GM23338 (cell line): ENCODE results near the gene NF1. TPM values are rescaled to one million over a fixed set of nuclear protein-coding genes. Genes with fewer than 3 reads are reported as not detected.
"Not testable (repeated sequence)": the region's sequence is repeated elsewhere in the genome, so short reads cannot be mapped to it uniquely, and the experiment has no call there.

Source experiments
- ATAC-seq: fragments of 200-7000 bp; cut with Tn5 transposase; 3 replicates; pipeline ENCODE4 v1.9.1; 2020
- DNase-seq: peaks from one replicate; pipeline ENCODE4 v3.0.0-alpha.2; 2015; ENCODE audit warnings: low spot score
- H2AFZ ChIP-seq: fragments of 200-600 bp; sonication (generic); 2 replicates; pipeline ENCODE4 v1.8.0; 2016; ENCODE audit warnings: antibody characterized with exemption, mild to moderate bottlenecking, moderate library complexity
- H3F3A ChIP-seq: fragments of 200-600 bp; sonication (generic); replicated peaks from 2 replicates; pipeline ENCODE4 v1.8.0; 2017; ENCODE audit warnings: antibody characterized with exemption, mixed run types, low read depth
- H3K27ac ChIP-seq: fragments of 200-600 bp; sonication (generic); 2 replicates; pipeline ENCODE4 v1.6.1; 2016; ENCODE audit warnings: low read depth
- H3K27me3 ChIP-seq: fragments of 200-600 bp; sonication (generic); 2 replicates; pipeline ENCODE4 v1.8.0; 2016; ENCODE audit warnings: mild to moderate bottlenecking, mixed run types, moderate library complexity; ENCODE audit not compliant: insufficient read depth
- H3K36me3 ChIP-seq: fragments of 200-600 bp; sonication (generic); 2 replicates; pipeline ENCODE4 v1.8.0; 2016; ENCODE audit warnings: mild to moderate bottlenecking; ENCODE audit not compliant: insufficient read depth
- H3K4me1 ChIP-seq: fragments of 200-600 bp; sonication (generic); 2 replicates; pipeline ENCODE4 v1.8.0; 2016; ENCODE audit warnings: mild to moderate bottlenecking, moderate library complexity; ENCODE audit not compliant: insufficient read depth
- H3K4me2 ChIP-seq: fragments of 200-600 bp; sonication (generic); 2 replicates; pipeline ENCODE4 v1.7.1; 2017; ENCODE audit warnings: mixed run types
- H3K4me3 ChIP-seq: fragments of 200-600 bp; sonication (generic); 2 replicates; pipeline ENCODE4 v1.6.1; 2016; ENCODE audit warnings: mixed run types
- H3K79me2 ChIP-seq: fragments of 200-600 bp; sonication (generic); replicated peaks from 2 replicates; pipeline ENCODE4 v1.8.0; 2017; ENCODE audit warnings: mild to moderate bottlenecking; ENCODE audit not compliant: insufficient read depth
- H3K9me2 ChIP-seq: fragments of 200-600 bp; sonication (generic); 2 replicates; pipeline ENCODE4 v1.8.0; 2017; ENCODE audit not compliant: insufficient read depth
- H4K20me1 ChIP-seq: fragments of 200-600 bp; sonication (generic); replicated peaks from 2 replicates; pipeline ENCODE4 v1.8.0; 2017; ENCODE audit warnings: mild to moderate bottlenecking; ENCODE audit not compliant: insufficient read depth
- H3K27ac Mint-ChIP-seq: 2 replicates; pipeline ENCODE4 v1.8.0; 2020; ENCODE audit warnings: inconsistent platforms, mild to moderate bottlenecking, moderate library complexity, mixed read lengths
- H3K27me3 Mint-ChIP-seq: 3 replicates; pipeline ENCODE4 v1.8.0; 2022; ENCODE audit warnings: low read depth, mild to moderate bottlenecking, moderate library complexity, mixed read lengths, inconsistent platforms; ENCODE audit not compliant: insufficient read depth, poor library complexity
- H3K36me3 Mint-ChIP-seq: 3 replicates; pipeline ENCODE4 v1.8.0; 2021; ENCODE audit warnings: low read depth, mild to moderate bottlenecking, inconsistent platforms, moderate library complexity, mixed read lengths
- H3K4me1 Mint-ChIP-seq: 3 replicates; pipeline ENCODE4 v1.8.0; 2020; ENCODE audit warnings: mild to moderate bottlenecking, inconsistent platforms, mixed read lengths
- H3K4me3 Mint-ChIP-seq: 3 replicates; pipeline ENCODE4 v1.8.0; 2021; ENCODE audit warnings: moderate library complexity, mild to moderate bottlenecking, inconsistent platforms, mixed read lengths
- H3K9me3 Mint-ChIP-seq: 3 replicates; pipeline ENCODE4 v1.8.0; 2020; ENCODE audit warnings: moderate library complexity, mild to moderate bottlenecking, inconsistent platforms, mixed read lengths
- EZH2 ChIP-seq: fragments of 200-600 bp; sonication (generic); IDR thresholded peaks from one replicate; pipeline ENCODE4 v1.8.0; 2017; ENCODE audit warnings: antibody characterized with exemption, mild to moderate bottlenecking, low read depth; ENCODE audit not compliant: unreplicated experiment
- JUNB ChIP-seq: IDR thresholded peaks from one replicate; pipeline ENCODE4 v1.6.1; 2016; ENCODE audit warnings: antibody characterized with exemption; ENCODE audit not compliant: unreplicated experiment
- ZNF114 ChIP-seq: fragments of 250-450 bp; sonication (Bioruptor Pico); IDR thresholded peaks from 2 replicates; pipeline ENCODE4 v1.5.0; 2020; ENCODE audit warnings: mild to moderate bottlenecking, moderate library complexity
- polyA plus RNA-seq: library from polyadenylated mRNA; unstranded; fragments of >200 nt; fragmentation: Nextera tagmentation; extraction: Ambion mirVana; gene quantifications from 2 replicates; pipeline ENCODE4 v1.2.1, GENCODE V29; 2016
- total RNA-seq: library from RNA; depleted of rRNA; stranded (reverse); fragments of >200 nt; shearing (Covaris generic); gene quantifications from 2 replicates; pipeline ENCODE4 v1.2.3, GENCODE V29; 2014
- TF ChIP-seq, protein P1 (sequence below): IDR thresholded peaks from 2 replicates; pipeline ENCODE4 v1.6.1; 2016; ENCODE audit warnings: antibody characterized with exemption
- TF ChIP-seq, protein P2 (sequence below): IDR thresholded peaks from one replicate; pipeline ENCODE4 v1.6.1; 2018; ENCODE audit warnings: antibody characterized with exemption; ENCODE audit not compliant: unreplicated experiment
- TF ChIP-seq, protein P3 (sequence below): fragments of 250-450 bp; sonication (Bioruptor Pico); IDR thresholded peaks from 2 replicates; pipeline ENCODE4 v1.5.0; 2020; ENCODE audit warnings: mild to moderate bottlenecking, moderate library complexity

Gene NF1
- total and polyA plus RNA-seq, 2 experiments from 2014 or later = 16.3 to 49.7 TPM

DNA sequence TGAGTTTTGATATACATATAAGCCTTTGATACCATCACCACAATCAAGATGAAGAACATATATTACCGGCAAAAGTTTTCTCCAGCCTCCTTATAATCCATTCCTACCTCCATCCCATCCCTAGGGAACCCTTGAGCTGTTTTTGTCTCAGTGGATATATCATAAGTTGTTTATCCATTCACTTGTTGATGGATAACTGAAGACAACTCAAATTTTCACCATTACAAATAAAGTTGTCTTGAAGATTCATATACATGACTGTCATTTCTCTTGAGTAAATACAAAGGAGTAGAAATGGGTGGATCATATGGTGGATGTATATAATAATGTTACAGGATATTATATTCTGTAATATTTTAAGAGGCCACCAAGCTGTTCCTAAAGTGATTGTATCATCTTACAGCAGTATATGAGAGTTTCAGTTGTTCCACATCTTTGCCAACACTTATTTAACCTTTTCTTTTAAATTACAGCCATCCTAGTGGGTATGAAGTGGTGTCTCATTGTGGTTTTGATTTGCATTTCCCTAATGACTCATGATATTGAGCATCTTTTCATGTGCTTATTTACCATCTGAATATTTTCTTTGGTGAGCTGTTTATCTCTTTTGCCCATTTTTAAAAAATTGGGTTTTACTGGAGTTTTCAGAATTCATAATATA, 17.4 kb downstream of the NF1 start (continued):
- TF ChIP-seq, protein P1, sequence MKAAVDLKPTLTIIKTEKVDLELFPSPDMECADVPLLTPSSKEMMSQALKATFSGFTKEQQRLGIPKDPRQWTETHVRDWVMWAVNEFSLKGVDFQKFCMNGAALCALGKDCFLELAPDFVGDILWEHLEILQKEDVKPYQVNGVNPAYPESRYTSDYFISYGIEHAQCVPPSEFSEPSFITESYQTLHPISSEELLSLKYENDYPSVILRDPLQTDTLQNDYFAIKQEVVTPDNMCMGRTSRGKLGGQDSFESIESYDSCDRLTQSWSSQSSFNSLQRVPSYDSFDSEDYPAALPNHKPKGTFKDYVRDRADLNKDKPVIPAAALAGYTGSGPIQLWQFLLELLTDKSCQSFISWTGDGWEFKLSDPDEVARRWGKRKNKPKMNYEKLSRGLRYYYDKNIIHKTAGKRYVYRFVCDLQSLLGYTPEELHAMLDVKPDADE = no peak

DNA sequence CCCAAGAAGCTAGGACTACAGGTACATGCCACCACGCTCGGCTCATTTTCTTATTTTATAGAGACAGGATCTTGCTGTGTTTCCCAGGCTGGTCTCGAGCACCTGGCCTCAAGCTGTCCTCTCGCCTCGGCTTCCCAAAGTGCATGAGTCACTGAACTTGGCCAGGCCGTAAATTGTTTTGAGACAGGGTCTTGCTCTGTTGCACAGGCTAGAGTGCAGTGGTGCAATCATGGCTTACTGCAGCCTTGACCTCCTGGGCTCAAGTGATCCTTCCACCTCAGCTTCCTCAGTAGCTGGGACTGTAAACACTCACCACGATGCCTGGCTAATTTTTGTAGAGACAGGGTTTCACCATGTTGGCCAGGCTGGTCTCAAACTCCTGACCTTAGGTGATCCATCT, 18.6 kb downstream of the NF1 start:
- H3K4me2 ChIP-seq, H3K36me3 ChIP-seq, H3K27me3 ChIP-seq, H3K4me3 ChIP-seq, H3K9me2 ChIP-seq, DNase-seq, ATAC-seq, H3F3A ChIP-seq, H2AFZ ChIP-seq, H3K4me3 Mint-ChIP-seq, H3K27me3 Mint-ChIP-seq, H3K27ac ChIP-seq, H4K20me1 ChIP-seq, H3K36me3 Mint-ChIP-seq, H3K9me3 Mint-ChIP-seq: not testable (repeated sequence)
- H3K27ac Mint-ChIP-seq = peak overlapping the region; percentile 76
- Histone ChIP-seq H3K79me2 (peaks cover 41% of the 10 kb centered on the region), H3K4me1 (peaks cover 22% of the 10 kb centered on the region; the same call in 1 of the 2 replicates)
- H3K4me1 Mint-ChIP-seq = peaks cover 33% of the 10 kb centered on the region

DNA sequence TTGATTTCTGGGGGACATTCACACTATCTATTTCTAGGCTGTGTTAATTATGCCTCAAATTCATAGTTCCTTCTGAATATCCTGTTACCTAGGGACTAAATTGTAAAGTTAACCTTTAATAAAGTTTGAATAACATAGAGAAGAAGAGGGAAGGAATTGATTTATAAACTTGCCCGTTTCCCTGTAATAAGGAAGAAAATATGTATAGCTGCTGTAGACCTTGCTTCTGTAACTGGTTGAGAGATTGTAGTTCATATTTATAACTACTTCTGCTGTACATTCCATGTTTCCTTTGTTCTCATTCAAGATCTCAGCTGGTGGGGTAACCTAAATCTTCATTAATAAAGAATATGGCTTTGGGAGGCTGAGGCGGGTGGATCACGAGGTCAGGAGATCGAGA, 19.2 kb downstream of the NF1 start:
- no peak overlapping the region for H3K27ac Mint-ChIP-seq
- H3K4me1 ChIP-seq = peaks cover 22% of the 10 kb centered on the region; the same call in 1 of the 2 replicates
- H4K20me1 ChIP-seq = no peaks in the 10 kb centered on the region; the same call in 1 of the 2 replicates

More for the DNA sequence above, 19.2 kb downstream of the NF1 start:
- Histone ChIP-seq H3K4me3 (no peak overlapping the region), H2AFZ (no peak overlapping the region), H3K36me3 (no peaks in the 10 kb centered on the region), H3K27ac (no peak overlapping the region), H3K79me2 (peaks cover 41% of the 10 kb centered on the region), H3K27me3 (no peaks in the 10 kb centered on the region), H3K9me2 (no peaks in the 10 kb centered on the region), H3K4me2 (no peak overlapping the region), H3F3A (no peaks in the 10 kb centered on the region)
- H3K4me3 Mint-ChIP-seq = no peak overlapping the region
- peaks cover 1% of the 10 kb centered on the region for H3K27me3 Mint-ChIP-seq
- DNase-seq = no peak
- no peak for ATAC-seq
- H3K4me1 Mint-ChIP-seq = peaks cover 33% of the 10 kb centered on the region
- 0 out of 3 replicates have a peak, but pooled peaks cover 1% of the 10 kb centered on the region for H3K36me3 Mint-ChIP-seq
- 0 out of 3 replicates have a peak, but pooled peaks cover 1% of the 10 kb centered on the region for H3K9me3 Mint-ChIP-seq
- TF ChIP-seq, protein P2, sequence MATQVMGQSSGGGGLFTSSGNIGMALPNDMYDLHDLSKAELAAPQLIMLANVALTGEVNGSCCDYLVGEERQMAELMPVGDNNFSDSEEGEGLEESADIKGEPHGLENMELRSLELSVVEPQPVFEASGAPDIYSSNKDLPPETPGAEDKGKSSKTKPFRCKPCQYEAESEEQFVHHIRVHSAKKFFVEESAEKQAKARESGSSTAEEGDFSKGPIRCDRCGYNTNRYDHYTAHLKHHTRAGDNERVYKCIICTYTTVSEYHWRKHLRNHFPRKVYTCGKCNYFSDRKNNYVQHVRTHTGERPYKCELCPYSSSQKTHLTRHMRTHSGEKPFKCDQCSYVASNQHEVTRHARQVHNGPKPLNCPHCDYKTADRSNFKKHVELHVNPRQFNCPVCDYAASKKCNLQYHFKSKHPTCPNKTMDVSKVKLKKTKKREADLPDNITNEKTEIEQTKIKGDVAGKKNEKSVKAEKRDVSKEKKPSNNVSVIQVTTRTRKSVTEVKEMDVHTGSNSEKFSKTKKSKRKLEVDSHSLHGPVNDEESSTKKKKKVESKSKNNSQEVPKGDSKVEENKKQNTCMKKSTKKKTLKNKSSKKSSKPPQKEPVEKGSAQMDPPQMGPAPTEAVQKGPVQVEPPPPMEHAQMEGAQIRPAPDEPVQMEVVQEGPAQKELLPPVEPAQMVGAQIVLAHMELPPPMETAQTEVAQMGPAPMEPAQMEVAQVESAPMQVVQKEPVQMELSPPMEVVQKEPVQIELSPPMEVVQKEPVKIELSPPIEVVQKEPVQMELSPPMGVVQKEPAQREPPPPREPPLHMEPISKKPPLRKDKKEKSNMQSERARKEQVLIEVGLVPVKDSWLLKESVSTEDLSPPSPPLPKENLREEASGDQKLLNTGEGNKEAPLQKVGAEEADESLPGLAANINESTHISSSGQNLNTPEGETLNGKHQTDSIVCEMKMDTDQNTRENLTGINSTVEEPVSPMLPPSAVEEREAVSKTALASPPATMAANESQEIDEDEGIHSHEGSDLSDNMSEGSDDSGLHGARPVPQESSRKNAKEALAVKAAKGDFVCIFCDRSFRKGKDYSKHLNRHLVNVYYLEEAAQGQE = no peak
- TF ChIP-seq EZH2 (no peak), JUNB (no peak), ZNF114 (no peak)
- TF ChIP-seq, protein P3, sequence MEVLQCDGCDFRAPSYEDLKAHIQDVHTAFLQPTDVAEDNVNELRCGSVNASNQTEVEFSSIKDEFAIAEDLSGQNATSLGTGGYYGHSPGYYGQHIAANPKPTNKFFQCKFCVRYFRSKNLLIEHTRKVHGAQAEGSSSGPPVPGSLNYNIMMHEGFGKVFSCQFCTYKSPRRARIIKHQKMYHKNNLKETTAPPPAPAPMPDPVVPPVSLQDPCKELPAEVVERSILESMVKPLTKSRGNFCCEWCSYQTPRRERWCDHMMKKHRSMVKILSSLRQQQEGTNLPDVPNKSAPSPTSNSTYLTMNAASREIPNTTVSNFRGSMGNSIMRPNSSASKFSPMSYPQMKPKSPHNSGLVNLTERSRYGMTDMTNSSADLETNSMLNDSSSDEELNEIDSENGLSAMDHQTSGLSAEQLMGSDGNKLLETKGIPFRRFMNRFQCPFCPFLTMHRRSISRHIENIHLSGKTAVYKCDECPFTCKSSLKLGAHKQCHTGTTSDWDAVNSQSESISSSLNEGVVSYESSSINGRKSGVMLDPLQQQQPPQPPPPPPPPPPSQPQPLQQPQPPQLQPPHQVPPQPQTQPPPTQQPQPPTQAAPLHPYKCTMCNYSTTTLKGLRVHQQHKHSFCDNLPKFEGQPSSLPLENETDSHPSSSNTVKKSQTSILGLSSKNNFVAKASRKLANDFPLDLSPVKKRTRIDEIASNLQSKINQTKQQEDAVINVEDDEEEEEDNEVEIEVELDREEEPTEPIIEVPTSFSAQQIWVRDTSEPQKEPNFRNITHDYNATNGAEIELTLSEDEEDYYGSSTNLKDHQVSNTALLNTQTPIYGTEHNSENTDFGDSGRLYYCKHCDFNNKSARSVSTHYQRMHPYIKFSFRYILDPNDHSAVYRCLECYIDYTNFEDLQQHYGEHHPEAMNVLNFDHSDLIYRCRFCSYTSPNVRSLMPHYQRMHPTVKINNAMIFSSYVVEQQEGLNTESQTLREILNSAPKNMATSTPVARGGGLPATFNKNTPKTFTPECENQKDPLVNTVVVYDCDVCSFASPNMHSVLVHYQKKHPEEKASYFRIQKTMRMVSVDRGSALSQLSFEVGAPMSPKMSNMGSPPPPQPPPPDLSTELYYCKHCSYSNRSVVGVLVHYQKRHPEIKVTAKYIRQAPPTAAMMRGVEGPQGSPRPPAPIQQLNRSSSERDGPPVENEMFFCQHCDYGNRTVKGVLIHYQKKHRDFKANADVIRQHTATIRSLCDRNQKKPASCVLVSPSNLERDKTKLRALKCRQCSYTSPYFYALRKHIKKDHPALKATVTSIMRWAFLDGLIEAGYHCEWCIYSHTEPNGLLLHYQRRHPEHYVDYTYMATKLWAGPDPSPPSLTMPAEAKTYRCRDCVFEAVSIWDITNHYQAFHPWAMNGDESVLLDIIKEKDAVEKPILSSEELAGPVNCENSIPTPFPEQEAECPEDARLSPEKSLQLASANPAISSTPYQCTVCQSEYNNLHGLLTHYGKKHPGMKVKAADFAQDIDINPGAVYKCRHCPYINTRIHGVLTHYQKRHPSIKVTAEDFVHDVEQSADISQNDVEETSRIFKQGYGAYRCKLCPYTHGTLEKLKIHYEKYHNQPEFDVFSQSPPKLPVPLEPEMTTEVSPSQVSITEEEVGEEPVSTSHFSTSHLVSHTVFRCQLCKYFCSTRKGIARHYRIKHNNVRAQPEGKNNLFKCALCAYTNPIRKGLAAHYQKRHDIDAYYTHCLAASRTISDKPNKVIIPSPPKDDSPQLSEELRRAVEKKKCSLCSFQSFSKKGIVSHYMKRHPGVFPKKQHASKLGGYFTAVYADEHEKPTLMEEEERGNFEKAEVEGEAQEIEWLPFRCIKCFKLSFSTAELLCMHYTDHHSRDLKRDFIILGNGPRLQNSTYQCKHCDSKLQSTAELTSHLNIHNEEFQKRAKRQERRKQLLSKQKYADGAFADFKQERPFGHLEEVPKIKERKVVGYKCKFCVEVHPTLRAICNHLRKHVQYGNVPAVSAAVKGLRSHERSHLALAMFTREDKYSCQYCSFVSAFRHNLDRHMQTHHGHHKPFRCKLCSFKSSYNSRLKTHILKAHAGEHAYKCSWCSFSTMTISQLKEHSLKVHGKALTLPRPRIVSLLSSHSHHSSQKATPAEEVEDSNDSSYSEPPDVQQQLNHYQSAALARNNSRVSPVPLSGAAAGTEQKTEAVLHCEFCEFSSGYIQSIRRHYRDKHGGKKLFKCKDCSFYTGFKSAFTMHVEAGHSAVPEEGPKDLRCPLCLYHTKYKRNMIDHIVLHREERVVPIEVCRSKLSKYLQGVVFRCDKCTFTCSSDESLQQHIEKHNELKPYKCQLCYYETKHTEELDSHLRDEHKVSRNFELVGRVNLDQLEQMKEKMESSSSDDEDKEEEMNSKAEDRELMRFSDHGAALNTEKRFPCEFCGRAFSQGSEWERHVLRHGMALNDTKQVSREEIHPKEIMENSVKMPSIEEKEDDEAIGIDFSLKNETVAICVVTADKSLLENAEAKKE = no peak
